ENCODE results near the gene C5.
"Not testable (repeated sequence)": the region's sequence is repeated elsewhere in the genome, so short reads cannot be mapped to it uniquely, and the experiment has no call there.

Gene C5

GRCh38 chr9:121050128-121050988 is at the start of gene C5:
TSS of gene C5 (minus strand) at chr9:121050275. CDS start at chr9:121050246, 29 bp downstream.
- no peak for DNase-seq (ENCODE audit: low read depth in 2 of 2)

- no peak for DNase-seq (ENCODE audit: low read depth in 2 of 2)
Measured at GRCh38 chr9:121098567-121099198, 48.6 kb upstream of the C5 start.

- no peak for DNase-seq (ENCODE audit: low read depth in 2 of 2)
Measured at GRCh38 chr9:121095057-121095456, 45.0 kb upstream of the C5 start.

GRCh38 chr9:121090743-121091142 is 40.7 kb upstream of the C5 start:
- not testable (repeated sequence) for DNase-seq (ENCODE audit: low read depth in 2 of 2)

- DNase-seq (ENCODE audit: low read depth in 2 of 2) = no peak
Measured at GRCh38 chr9:121088576-121088975, 38.5 kb upstream of the C5 start.

- DNase-seq (ENCODE audit: low read depth in 2 of 2) = no peak
Measured at GRCh38 chr9:121085661-121086060, 35.6 kb upstream of the C5 start.

- DNase-seq (ENCODE audit: low read depth in 2 of 2) = no peak
Measured at GRCh38 chr9:121082075-121082474, 32.0 kb upstream of the C5 start.

- peak in 1 of 2 donors; percentile 6 for DNase-seq (ENCODE audit: low read depth in 2 of 2)
Measured at GRCh38 chr9:121075251-121076036, 25.4 kb upstream of the C5 start.

GRCh38 chr9:121074370-121075250 is 24.5 kb upstream of the C5 start, which contains the start of gene CNTRL:
TSS of gene CNTRL (plus strand) at chr9:121074955. CDS start at chr9:121088327, 13,372 bp downstream.
- DNase-seq (ENCODE audit: low read depth in 2 of 2) = peak; percentile 71 to 82

- DNase-seq (ENCODE audit: low read depth in 2 of 2) = no peak
Measured at GRCh38 chr9:121073038-121073437, 23.0 kb upstream of the C5 start.

- peak in 1 of 2 donors; percentile 10 for DNase-seq (ENCODE audit: low read depth in 2 of 2)
Measured at GRCh38 chr9:121071756-121072421, 21.8 kb upstream of the C5 start.

GRCh38 chr9:121071370-121071755 is 21.3 kb upstream of the C5 start:
- DNase-seq (ENCODE audit: low read depth in 2 of 2) = no peak

GRCh38 chr9:121069396-121069795 is 19.3 kb upstream of the C5 start:
- DNase-seq (ENCODE audit: low read depth in 2 of 2) = no peak

- DNase-seq (ENCODE audit: low read depth in 2 of 2) = no peak
Measured at GRCh38 chr9:121067640-121068039, 17.6 kb upstream of the C5 start.

- DNase-seq (ENCODE audit: low read depth in 2 of 2) = no peak
Measured at GRCh38 chr9:121066850-121067249, 16.8 kb upstream of the C5 start.

GRCh38 chr9:121059998-121060636 is 10.0 kb upstream of the C5 start:
- DNase-seq (ENCODE audit: low read depth in 2 of 2) = no peak

- no peak for DNase-seq (ENCODE audit: low read depth in 2 of 2)
Measured at GRCh38 chr9:121059513-121059912, 9.4 kb upstream of the C5 start.

GRCh38 chr9:121057821-121058220 is 7.7 kb upstream of the C5 start:
- no peak for DNase-seq (ENCODE audit: low read depth in 2 of 2)

- no peak for DNase-seq (ENCODE audit: low read depth in 2 of 2)
Measured at GRCh38 chr9:121055642-121056143, 5.6 kb upstream of the C5 start.

- DNase-seq (ENCODE audit: low read depth in 2 of 2) = no peak
Measured at GRCh38 chr9:121053544-121053943, 3.5 kb upstream of the C5 start.
